OCI-LY7 (cell line): ENCODE results near the gene PPP1R27. TPM values are rescaled to one million over a fixed set of nuclear protein-coding genes. Genes with fewer than 3 reads are reported as not detected.

Source experiments
- BruUV-seq: library from RNA; stranded (reverse); fragments of 400-500 nt; replicated peaks from 2 replicates; lab custom pipeline; 2021; lab: Mats Ljungman, UMichigan
- CTCF ChIA-PET: fragments of 300-600 bp; sonication (Branson Sonifier 250); formaldehyde crosslinking; loops from one replicate; lab custom pipeline; 2022; ENCODE audit warnings: antibody characterized with exemption; ENCODE audit not compliant: unreplicated experiment; lab: Charles Lee
- POLR2A ChIA-PET: fragments of 300-600 bp; sonication (Branson Sonifier 250); formaldehyde crosslinking; loops from one replicate; lab custom pipeline; 2022; ENCODE audit warnings: antibody characterized with exemption; lab: Charles Lee
- DNase-seq: peaks from one replicate; pipeline ENCODE4 v3.0.0-alpha.2; 2015; ENCODE audit warnings: low spot score
- H2AFZ ChIP-seq: fragments of 200-600 bp; sonication (generic), shearing (Covaris generic); 2 replicates; pipeline ENCODE4 v1.6.1; 2014; ENCODE audit warnings: mild to moderate bottlenecking, antibody characterized with exemption, low read length, moderate library complexity
- H3K27ac ChIP-seq: fragments of 200-600 bp; sonication (generic); 2 replicates; pipeline ENCODE4 v1.5.1; 2014; ENCODE audit warnings: mixed run types, low read depth, mild to moderate bottlenecking, moderate library complexity, low read length, inconsistent platforms; ENCODE audit not compliant: poor library complexity, severe bottlenecking
- H3K36me3 ChIP-seq: fragments of 200-600 bp; sonication (generic); 2 replicates; pipeline ENCODE4 v1.6.1; 2014; ENCODE audit warnings: mild to moderate bottlenecking, antibody characterized with exemption, low read length, moderate library complexity, mixed read lengths; ENCODE audit not compliant: insufficient read depth
- H3K4me1 ChIP-seq: fragments of 200-600 bp; sonication (generic); 2 replicates; pipeline ENCODE4 v1.5.1; 2014; ENCODE audit warnings: mild to moderate bottlenecking, low read length; ENCODE audit not compliant: insufficient read depth, poor library complexity, severe bottlenecking
- H3K4me2 ChIP-seq: fragments of 200-600 bp; sonication (generic); 2 replicates; pipeline ENCODE4 v1.6.1; 2014; ENCODE audit warnings: mild to moderate bottlenecking, low read length
- H3K4me3 ChIP-seq: fragments of 200-600 bp; sonication (generic); 2 replicates; pipeline ENCODE4 v1.5.1; 2014; ENCODE audit warnings: mild to moderate bottlenecking, low read depth, low read length; ENCODE audit not compliant: poor library complexity, severe bottlenecking
- H3K79me2 ChIP-seq: fragments of 200-600 bp; sonication (generic); 2 replicates; pipeline ENCODE4 v1.6.1; 2016; ENCODE audit warnings: low read depth, mild to moderate bottlenecking, low read length, moderate library complexity, mixed read lengths; ENCODE audit not compliant: insufficient read depth
- H3K9me2 ChIP-seq: fragments of 200-600 bp; sonication (generic); 2 replicates; pipeline ENCODE4 v1.6.1; 2016; ENCODE audit warnings: mild to moderate bottlenecking, low read length, mixed read lengths; ENCODE audit not compliant: insufficient read depth
- H3K9me3 ChIP-seq: fragments of 200-600 bp; sonication (generic); 2 replicates; pipeline ENCODE4 v1.6.1; 2014; ENCODE audit warnings: mild to moderate bottlenecking, mixed run types, low read length, mixed read lengths
- H4K20me1 ChIP-seq: fragments of 200-600 bp; sonication (generic); 2 replicates; pipeline ENCODE4 v1.6.1; 2014; ENCODE audit warnings: mild to moderate bottlenecking, antibody characterized with exemption, low read length, moderate library complexity, mixed read lengths; ENCODE audit not compliant: insufficient read depth
- EZH2phosphoT487 ChIP-seq: fragments of 200-600 bp; sonication (generic); IDR thresholded peaks from 2 replicates; pipeline ENCODE4 v1.6.1; 2018; ENCODE audit warnings: low read depth, borderline replicate concordance, mild to moderate bottlenecking, mixed run types, antibody characterized with exemption, low read length, moderate library complexity, mixed read lengths
- intact Hi-C: fragments of 100-400 bp; cut with micrococcal nuclease; formaldehyde crosslinking; loops from one replicate; pipeline ENCODE4 v1.10.0; 2022; ENCODE audit not compliant: unreplicated experiment
- total RNA-seq, 2 experiments: library from RNA; depleted of rRNA in 1 of 2; stranded (reverse); fragments of >200 nt in 1 of 2; shearing (Covaris generic) in 1 of 2; gene quantifications; 2 replicates each; pipeline ENCODE4 v1.2.3, GENCODE V29; 2014 to 2022
- TF ChIP-seq, protein P1 (sequence below): fragments of 200-600 bp; sonication (generic); conservative IDR thresholded peaks from 2 replicates; pipeline ENCODE4 v1.5.1; 2014; ENCODE audit warnings: mild to moderate bottlenecking, antibody characterized with exemption, low read length, moderate library complexity, mixed read lengths

PPP1R27 gene
- total RNA-seq, 2 experiments from 2014 or later: not detected

DNA sequence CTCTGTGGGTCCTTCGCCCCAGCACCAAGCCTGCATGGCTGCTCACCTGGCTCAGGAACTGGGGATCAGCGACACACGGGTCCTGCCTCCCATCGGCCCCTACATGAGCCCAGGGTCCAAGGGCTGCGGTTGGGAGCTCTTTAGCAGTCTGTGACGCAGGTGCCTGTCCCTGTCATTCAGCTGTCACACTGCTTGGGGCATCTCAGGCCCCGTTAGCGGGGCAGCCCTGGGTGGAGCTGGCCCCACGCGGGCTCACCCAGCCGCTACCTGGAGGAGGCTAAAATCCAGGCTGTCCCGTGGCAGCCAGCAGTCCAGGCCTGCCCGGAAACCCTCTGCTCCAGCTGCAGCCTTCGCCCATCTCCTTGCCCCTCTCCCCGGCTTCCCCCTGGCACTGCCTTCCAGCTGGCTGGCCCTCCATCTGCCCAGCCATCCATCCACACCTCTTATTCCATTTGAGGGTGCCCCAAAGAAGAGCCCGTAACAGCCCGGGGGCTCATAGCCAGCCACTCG is 27.6 kb downstream of the PPP1R27 start:
- no peaks in the 10 kb centered on the region for H3K4me1 ChIP-seq
- TF ChIP-seq, protein P1, sequence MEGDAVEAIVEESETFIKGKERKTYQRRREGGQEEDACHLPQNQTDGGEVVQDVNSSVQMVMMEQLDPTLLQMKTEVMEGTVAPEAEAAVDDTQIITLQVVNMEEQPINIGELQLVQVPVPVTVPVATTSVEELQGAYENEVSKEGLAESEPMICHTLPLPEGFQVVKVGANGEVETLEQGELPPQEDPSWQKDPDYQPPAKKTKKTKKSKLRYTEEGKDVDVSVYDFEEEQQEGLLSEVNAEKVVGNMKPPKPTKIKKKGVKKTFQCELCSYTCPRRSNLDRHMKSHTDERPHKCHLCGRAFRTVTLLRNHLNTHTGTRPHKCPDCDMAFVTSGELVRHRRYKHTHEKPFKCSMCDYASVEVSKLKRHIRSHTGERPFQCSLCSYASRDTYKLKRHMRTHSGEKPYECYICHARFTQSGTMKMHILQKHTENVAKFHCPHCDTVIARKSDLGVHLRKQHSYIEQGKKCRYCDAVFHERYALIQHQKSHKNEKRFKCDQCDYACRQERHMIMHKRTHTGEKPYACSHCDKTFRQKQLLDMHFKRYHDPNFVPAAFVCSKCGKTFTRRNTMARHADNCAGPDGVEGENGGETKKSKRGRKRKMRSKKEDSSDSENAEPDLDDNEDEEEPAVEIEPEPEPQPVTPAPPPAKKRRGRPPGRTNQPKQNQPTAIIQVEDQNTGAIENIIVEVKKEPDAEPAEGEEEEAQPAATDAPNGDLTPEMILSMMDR: no peak
- no peak for TF ChIP-seq EZH2phosphoT487
- no peaks in the 10 kb centered on the region for H4K20me1 ChIP-seq
- POLR2A ChIA-PET: no interaction called here
- no peak overlapping the region for H3K4me2 ChIP-seq
- H3K9me2 ChIP-seq: no peaks in the 10 kb centered on the region
- no TSS peak for BruUV-seq
- CTCF ChIA-PET: no interaction called here
- H3K9me3 ChIP-seq: no peaks in the 10 kb centered on the region
- intact Hi-C loops: no loop called here
- H3K27ac ChIP-seq: no peak overlapping the region
- no peak overlapping the region for H2AFZ ChIP-seq
- no peak for DNase-seq
- H3K36me3 ChIP-seq: no peaks in the 10 kb centered on the region
- H3K79me2 ChIP-seq: no peaks in the 10 kb centered on the region
- H3K4me3 ChIP-seq: no peak overlapping the region

DNA sequence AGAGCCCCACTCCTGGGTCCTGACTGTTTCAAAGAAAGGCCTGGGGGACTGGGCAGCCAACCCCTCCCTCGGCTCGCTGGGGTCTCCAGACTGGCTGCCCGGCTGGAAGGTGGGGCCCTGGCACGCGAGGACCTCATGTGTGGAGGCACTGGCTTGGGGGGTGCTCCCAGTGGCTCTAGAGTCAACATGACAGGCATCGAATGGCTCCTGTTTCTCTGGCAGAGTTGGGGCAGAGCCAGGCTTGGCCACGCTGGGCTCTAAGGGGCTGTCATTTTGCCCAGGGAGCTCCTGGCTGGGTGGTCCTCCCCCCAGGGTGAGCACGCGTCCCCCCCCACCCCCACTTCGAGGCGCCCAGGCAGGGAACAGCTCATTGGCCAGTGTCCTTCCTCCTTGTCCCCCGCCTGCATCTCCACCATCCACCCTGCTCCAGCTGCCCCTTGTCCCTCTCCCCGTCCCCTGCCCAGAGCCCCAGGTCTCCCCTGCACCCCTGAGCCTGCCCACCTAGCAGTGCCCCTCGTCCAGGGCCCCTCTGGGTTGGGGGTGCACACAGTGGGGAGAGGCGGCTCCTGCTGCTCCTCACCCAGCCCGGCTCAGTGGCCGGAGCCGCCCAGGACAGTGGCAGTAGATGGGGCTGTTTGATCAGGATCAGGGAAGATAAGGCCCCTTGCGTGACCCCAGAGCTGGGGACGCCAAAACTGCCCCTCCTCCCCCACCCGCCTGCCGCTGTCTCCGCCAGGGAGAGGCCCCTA is 28.2 kb downstream of the PPP1R27 start:
- H3K9me2 ChIP-seq: no peaks in the 10 kb centered on the region
- TF ChIP-seq, protein P1: no peak
- no peak for TF ChIP-seq EZH2phosphoT487
- ChIA-PET POLR2A (no interaction called here), CTCF (no interaction called here)
- H2AFZ ChIP-seq: no peak overlapping the region
- no peaks in the 10 kb centered on the region for H3K4me1 ChIP-seq
- intact Hi-C loops: no loop called here
- no peak overlapping the region for H3K4me2 ChIP-seq
- no peaks in the 10 kb centered on the region for H4K20me1 ChIP-seq
- no peaks in the 10 kb centered on the region for H3K79me2 ChIP-seq
- H3K27ac ChIP-seq: no peak overlapping the region
- H3K36me3 ChIP-seq: no peaks in the 10 kb centered on the region
- no TSS peak for BruUV-seq
- no peak overlapping the region for H3K4me3 ChIP-seq
- no peak for DNase-seq
- no peaks in the 10 kb centered on the region for H3K9me3 ChIP-seq
